Measurements from ENCODE around the gene NQO1. TPM values are rescaled to one million over a fixed set of nuclear protein-coding genes. Genes with fewer than 3 reads are reported as not detected.

The NQO1 gene
- polyA plus RNA-seq, 1 of the 3 experiments (the other 2 are of a cell fraction) = 152 TPM

DNA sequence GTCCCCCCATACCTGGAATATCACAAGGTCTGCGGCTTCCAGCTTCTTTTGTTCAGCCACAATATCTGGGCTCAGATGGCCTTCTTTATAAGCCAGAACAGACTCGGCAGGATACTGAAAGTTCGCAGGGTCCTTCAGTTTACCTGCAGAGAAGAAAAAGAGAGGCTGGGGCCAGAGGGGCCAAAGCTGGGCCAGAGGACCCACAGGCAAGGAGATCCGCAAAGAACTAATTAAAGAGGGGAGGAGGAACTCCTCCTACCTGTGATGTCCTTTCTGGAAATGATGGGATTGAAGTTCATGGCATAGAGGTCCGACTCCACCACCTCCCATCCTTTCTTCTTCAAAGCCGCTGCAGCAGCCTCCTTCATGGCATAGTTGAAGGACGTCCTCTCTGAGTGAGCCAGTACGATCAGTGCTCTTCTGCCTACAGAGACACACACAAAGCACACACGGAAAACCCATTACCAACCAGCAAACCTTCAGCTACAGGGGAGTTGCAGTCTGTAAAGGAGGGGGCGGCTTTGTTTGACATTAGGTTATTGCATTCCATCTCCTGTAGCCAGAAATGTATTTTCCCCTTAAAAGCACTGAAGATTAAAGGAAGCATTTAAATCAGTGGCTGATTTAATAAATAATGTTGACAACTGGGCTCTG lies 8.1 kb downstream of the NQO1 start:
- Histone ChIP-seq H3F3A (replicated peaks; ENCODE audit: insufficient read depth) (peaks cover 2% of the 10 kb centered on the region), H3K79me2 (ENCODE audit: insufficient read depth) (peaks cover 27% of the 10 kb centered on the region; the same call in 1 of the 2 replicates), H3K4me1 (ENCODE audit: control insufficient read depth in 1 of 2, insufficient read depth in 2 of 2, low read depth in 1 of 2, low read length in 1 of 2) (no peaks in the 10 kb centered on the region), H3K9me2 (no peaks in the 10 kb centered on the region), H3K27ac (ENCODE audit: low read depth in 2 of 2, low read length in 1 of 2) (no peak overlapping the region), H3K9ac (no peak overlapping the region), H3K9me3 (no peaks in the 10 kb centered on the region), H3K36me3 (replicated peaks in 1 of 2; ENCODE audit: control insufficient read depth in 1 of 2, insufficient read depth in 2 of 2, low read length in 1 of 2) (peaks cover 11 to 15% of the 10 kb centered on the region in 2 experiments), H4K20me1 (ENCODE audit: insufficient read depth) (no peaks in the 10 kb centered on the region), H3K4me2 (no peak overlapping the region), H3K27me3 (ENCODE audit: insufficient read depth) (no peaks in the 10 kb centered on the region), H2AFZ (ENCODE audit: low read depth) (no peak overlapping the region), H3K4me3 (ENCODE audit: low read depth in 2 of 2, low read length in 1 of 2) (no peak overlapping the region)
- POLR2A ChIA-PET = no interaction called here
- WGBS (ENCODE audit: low lambda C conversion rate) = 80% methylated on average over 10 of the region's 10 CpGs
- DNase-seq = no peak
- TF ChIP-seq, protein P1, sequence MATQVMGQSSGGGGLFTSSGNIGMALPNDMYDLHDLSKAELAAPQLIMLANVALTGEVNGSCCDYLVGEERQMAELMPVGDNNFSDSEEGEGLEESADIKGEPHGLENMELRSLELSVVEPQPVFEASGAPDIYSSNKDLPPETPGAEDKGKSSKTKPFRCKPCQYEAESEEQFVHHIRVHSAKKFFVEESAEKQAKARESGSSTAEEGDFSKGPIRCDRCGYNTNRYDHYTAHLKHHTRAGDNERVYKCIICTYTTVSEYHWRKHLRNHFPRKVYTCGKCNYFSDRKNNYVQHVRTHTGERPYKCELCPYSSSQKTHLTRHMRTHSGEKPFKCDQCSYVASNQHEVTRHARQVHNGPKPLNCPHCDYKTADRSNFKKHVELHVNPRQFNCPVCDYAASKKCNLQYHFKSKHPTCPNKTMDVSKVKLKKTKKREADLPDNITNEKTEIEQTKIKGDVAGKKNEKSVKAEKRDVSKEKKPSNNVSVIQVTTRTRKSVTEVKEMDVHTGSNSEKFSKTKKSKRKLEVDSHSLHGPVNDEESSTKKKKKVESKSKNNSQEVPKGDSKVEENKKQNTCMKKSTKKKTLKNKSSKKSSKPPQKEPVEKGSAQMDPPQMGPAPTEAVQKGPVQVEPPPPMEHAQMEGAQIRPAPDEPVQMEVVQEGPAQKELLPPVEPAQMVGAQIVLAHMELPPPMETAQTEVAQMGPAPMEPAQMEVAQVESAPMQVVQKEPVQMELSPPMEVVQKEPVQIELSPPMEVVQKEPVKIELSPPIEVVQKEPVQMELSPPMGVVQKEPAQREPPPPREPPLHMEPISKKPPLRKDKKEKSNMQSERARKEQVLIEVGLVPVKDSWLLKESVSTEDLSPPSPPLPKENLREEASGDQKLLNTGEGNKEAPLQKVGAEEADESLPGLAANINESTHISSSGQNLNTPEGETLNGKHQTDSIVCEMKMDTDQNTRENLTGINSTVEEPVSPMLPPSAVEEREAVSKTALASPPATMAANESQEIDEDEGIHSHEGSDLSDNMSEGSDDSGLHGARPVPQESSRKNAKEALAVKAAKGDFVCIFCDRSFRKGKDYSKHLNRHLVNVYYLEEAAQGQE (IDR thresholded peaks at IDR 0.05; ENCODE audit: low read depth, low read length) = no peak
- TF ChIP-seq RAD21 (IDR thresholded peaks at IDR 0.05; ENCODE audit: low read length) = no peak
- CTCF ChIA-PET = no interaction called here

DNA sequence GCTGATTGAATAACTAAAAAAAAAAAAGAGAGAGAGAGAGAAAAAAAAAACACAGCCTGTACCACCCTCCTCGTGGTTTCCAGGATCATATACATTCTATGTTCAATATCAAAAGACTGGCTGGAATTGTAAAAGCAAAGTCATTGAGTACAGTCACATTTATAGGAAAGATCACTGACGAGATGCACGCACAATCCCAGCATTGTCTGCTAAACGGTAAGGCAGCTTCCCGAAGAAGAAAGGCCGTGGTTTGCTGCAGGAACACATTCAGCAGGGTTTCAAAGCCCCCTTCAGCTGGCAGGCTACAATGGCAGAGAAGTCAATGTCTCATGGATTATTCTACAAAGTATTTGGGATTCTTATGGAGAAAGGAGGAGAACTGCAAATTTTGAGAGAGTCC lies 9.3 kb downstream of the NQO1 start:
- no peak overlapping the region for H3K27ac ChIP-seq (ENCODE audit: low read depth in 2 of 2, low read length in 1 of 2)
- no peak overlapping the region for H3K4me3 ChIP-seq (ENCODE audit: low read depth in 2 of 2, low read length in 1 of 2)
- H3K9ac ChIP-seq = no peak overlapping the region
- CTCF ChIA-PET = interaction anchor here (0.7 to 1.5 kb wide), 4 partner anchors 8 to 321 kb away, joined by 3 to 5 read pairs (median 4); partner anchors contain the start of gene NOB1
- H3K4me2 ChIP-seq = no peak overlapping the region
- no peaks in the 10 kb centered on the region for H3K9me2 ChIP-seq
- no peaks in the 10 kb centered on the region for H3K9me3 ChIP-seq
- POLR2A ChIA-PET = no interaction called here
- no peaks in the 10 kb centered on the region for H3K4me1 ChIP-seq (ENCODE audit: control insufficient read depth in 1 of 2, insufficient read depth in 2 of 2, low read depth in 1 of 2, low read length in 1 of 2)
- no peak for DNase-seq
- H3K36me3 ChIP-seq (replicated peaks in 1 of 2; ENCODE audit: control insufficient read depth in 1 of 2, insufficient read depth in 2 of 2, low read length in 1 of 2) = peaks cover 19 to 23% of the 10 kb centered on the region in 2 experiments
- no peaks in the 10 kb centered on the region for H4K20me1 ChIP-seq (ENCODE audit: insufficient read depth)
- no peak overlapping the region for H2AFZ ChIP-seq (ENCODE audit: low read depth)
- H3K79me2 ChIP-seq (ENCODE audit: insufficient read depth) = peaks cover 16% of the 10 kb centered on the region; the same call in 1 of the 2 replicates
- TF ChIP-seq CHD2 (IDR thresholded peaks at IDR 0.05; ENCODE audit: low read length, partially characterized antibody) (no peak), USF2 (IDR thresholded peaks at IDR 0.05; ENCODE audit: borderline replicate concordance, low read depth, low read length) (no peak), GABPA (IDR thresholded peaks at IDR 0.05; ENCODE audit: low read depth) (no peak), RAD21 (IDR thresholded peaks at IDR 0.05; ENCODE audit: low read length) (no peak), NFIC (IDR thresholded peaks at IDR 0.05; ENCODE audit: borderline replicate concordance) (no peak), POLR2AphosphoS5 (IDR thresholded peaks at IDR 0.05; ENCODE audit: low read depth, low read length) (no peak), EP300 (IDR thresholded peaks at IDR 0.05; ENCODE audit: borderline replicate concordance in 1 of 2, low read depth in 1 of 2, low read length in 1 of 2) (no peak)
- TF ChIP-seq, protein P1 (IDR thresholded peaks at IDR 0.05; ENCODE audit: low read depth, low read length) = no peak
- H3K27me3 ChIP-seq (ENCODE audit: insufficient read depth) = no peaks in the 10 kb centered on the region
- WGBS (ENCODE audit: low lambda C conversion rate) = 83% methylated on average over 6 of the region's 6 CpGs
- H3F3A ChIP-seq (replicated peaks; ENCODE audit: insufficient read depth) = peaks cover under 1% of the 10 kb centered on the region
